ENCODE measurements around the gene GALK1. TPM values are rescaled to one million over a fixed set of nuclear protein-coding genes. Genes with fewer than 3 reads are reported as not detected.
A peak's percentile ranks its signal among the peaks of the same experiment; 100 is the strongest.

Gene GALK1
- total RNA-seq, 1 experiment from 2014 or later = 36.7 TPM

DNA sequence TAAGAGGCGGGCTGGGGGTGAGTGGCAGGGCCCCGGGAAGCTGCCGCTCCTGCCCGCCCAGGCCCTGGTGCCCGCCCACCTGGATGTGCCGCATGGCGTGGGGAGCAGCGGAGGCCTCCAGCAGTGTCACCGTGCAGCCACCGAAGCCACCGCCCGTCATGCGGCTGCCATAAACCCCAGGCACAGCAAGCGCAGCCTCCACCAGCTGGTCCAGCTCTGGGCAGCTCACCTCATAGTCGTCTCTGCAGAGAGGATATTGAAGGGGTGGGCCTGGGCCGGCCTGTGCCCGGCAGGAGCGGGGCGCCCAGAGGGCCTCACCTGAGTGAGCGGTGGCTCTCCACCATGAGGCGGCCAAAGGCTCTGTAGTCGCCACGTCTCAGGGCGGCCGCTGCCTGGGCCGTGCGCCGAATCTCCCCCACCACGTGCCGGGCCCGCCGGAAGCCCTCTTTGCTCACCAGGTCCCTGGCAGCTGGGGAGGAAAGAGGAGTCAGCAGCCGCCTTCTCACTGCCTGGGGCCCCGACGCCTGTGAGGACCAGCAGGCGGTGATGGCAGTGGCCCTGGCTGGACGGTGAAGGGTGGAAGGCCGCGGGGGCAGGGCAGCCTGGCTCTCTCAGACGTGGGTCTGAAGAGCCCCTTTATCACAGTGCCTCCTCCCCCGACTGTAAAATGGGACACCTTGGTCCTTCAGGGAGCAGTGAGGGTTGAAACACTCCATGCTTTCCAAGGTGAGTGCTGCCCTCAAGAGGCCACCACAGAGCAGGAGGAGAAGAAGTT, 6.7 kb downstream of the GALK1 start:
- H2BK120ac ChIP-seq (ENCODE audit: low read depth, low read length, poor library complexity, severe bottlenecking) = no peak overlapping the region
- Mint-ChIP-seq H3K4me1 (peaks cover 8 to 14% of the 10 kb centered on the region in 2 experiments), H3K27me3 (ENCODE audit: low read depth) (peaks cover 6% of the 10 kb centered on the region), H3K36me3 (ENCODE audit: insufficient read depth in 1 of 3, low read depth in 3 of 3) (peaks cover 0 to 6% (median 2%) of the 10 kb centered on the region in 3 experiments; a peak in 4 of 7 replicates), H3K27ac (no peak overlapping the region), H3K4me3 (no peak overlapping the region), H3K9me3 (no peaks in the 10 kb centered on the region)
- H3K23me2 ChIP-seq (ENCODE audit: insufficient read length, low read depth, low read length, poor library complexity, severe bottlenecking) = peaks cover 3% of the 10 kb centered on the region
- no peaks in the 10 kb centered on the region for H3K79me1 ChIP-seq (ENCODE audit: insufficient read depth, low read depth, low read length, poor library complexity, severe bottlenecking)
- H3K4ac ChIP-seq (ENCODE audit: low read depth, low read length) = no peak overlapping the region
- no CpG with 5 or more reads among the region's 41 CpGs for WGBS (ENCODE audit: extremely low coverage, insufficient read length, low lambda C conversion rate)
- no peaks in the 10 kb centered on the region for H4K20me1 ChIP-seq (ENCODE audit: control insufficient read depth, insufficient read depth, insufficient read length)
- no peaks in the 10 kb centered on the region; the same call in 1 of the 2 replicates for H3K4me1 ChIP-seq (ENCODE audit: insufficient read depth, low read length)
- H2AK5ac ChIP-seq (ENCODE audit: insufficient read length, low read length) = no peak overlapping the region
- H2BK5ac ChIP-seq (ENCODE audit: insufficient read length, low read length) = no peak overlapping the region
- no peak overlapping the region for H3K4me2 ChIP-seq (ENCODE audit: insufficient read depth, insufficient read length, low read length)
- H4K5ac ChIP-seq (ENCODE audit: insufficient read length, low read depth, low read length) = no peak overlapping the region
- no peak overlapping the region for H4K91ac ChIP-seq (ENCODE audit: insufficient read length, low read depth, low read length)
- no peak overlapping the region for H3K18ac ChIP-seq (ENCODE audit: insufficient read length, low read depth, low read length)
- H2BK15ac ChIP-seq (ENCODE audit: low read depth, low read length) = no peak overlapping the region
- no peak overlapping the region for H4K8ac ChIP-seq (replicated peaks; ENCODE audit: insufficient read length, low read depth, low read length)
- H3K14ac ChIP-seq (ENCODE audit: insufficient read depth, low read length) = no peak overlapping the region; the same call in 1 of the 2 replicates
- no peak overlapping the region for H2BK12ac ChIP-seq (ENCODE audit: insufficient read length, low read depth, low read length)
- no peak overlapping the region for H3T11ph ChIP-seq (ENCODE audit: low read length)
- no peaks in the 10 kb centered on the region for H3K79me2 ChIP-seq (ENCODE audit: insufficient read depth, low read length)
- peak; percentile 78 for DNase-seq
- H3K56ac ChIP-seq (ENCODE audit: insufficient read length, low read depth, low read length) = no peak overlapping the region
- H3K9ac ChIP-seq (ENCODE audit: extremely low read depth, insufficient read length, low read length) = no peak overlapping the region
- no peak overlapping the region for H2AFZ ChIP-seq (ENCODE audit: low read length)
- H3K27ac ChIP-seq (ENCODE audit: insufficient read length, low read depth, low read length) = no peak overlapping the region
- H2BK20ac ChIP-seq (ENCODE audit: low read depth, low read length, poor library complexity, severe bottlenecking) = no peak overlapping the region
- no peaks in the 10 kb centered on the region for H3K9me3 ChIP-seq (ENCODE audit: control insufficient read depth, low read depth, low read length)
- TF ChIP-seq CTCF (conservative IDR thresholded peaks at IDR 0.05) = peak; percentile 63; the same call in 2 of the 3 replicates
- H3K27me3 ChIP-seq (ENCODE audit: insufficient read depth, low read length) = no peaks in the 10 kb centered on the region
- H3K23ac ChIP-seq (ENCODE audit: insufficient read length, low read depth, low read length) = no peak overlapping the region
